Vagina (tissue), 2 donors: Measurements from ENCODE around the gene ATG16L1. TPM values are rescaled to one million over a fixed set of nuclear protein-coding genes. Genes with fewer than 3 reads are reported as not detected.

Experiments
- DNase-seq, 2 donors: peaks; one replicate each; pipeline ENCODE4 v3.0.0-alpha.2; 2017; ENCODE audit errors: extremely low spot score in 2 of 2
- H3K27ac ChIP-seq: fragments of 200-600 bp; sonication (generic); one replicate; pipeline ENCODE4 v1.5.1; 2019
- H3K27me3 ChIP-seq: fragments of 200-600 bp; sonication (generic); one replicate; pipeline ENCODE4 v1.5.1; 2019
- H3K36me3 ChIP-seq, 2 donors: fragments of 200-600 bp; sonication (generic); one replicate each; pipeline ENCODE4 v1.5.1; 2017 to 2019
- H3K4me1 ChIP-seq: fragments of 200-600 bp; sonication (generic); one replicate; pipeline ENCODE4 v1.5.1; 2019
- H3K4me3 ChIP-seq, 2 donors: fragments of 200-600 bp; sonication (generic); 1 replicate in 1 of 2; 2 replicates in 1 of 2; pipeline ENCODE4 v1.5.1; 2016 to 2019
- H3K9me3 ChIP-seq: fragments of 200-600 bp; sonication (generic); one replicate; pipeline ENCODE4 v1.5.1; 2019
- CTCF ChIP-seq, 3 experiments: fragments of 450-650 bp in 2 of 3; fragments of 200-600 bp in 1 of 3; sonication (generic) in 1 of 3; IDR thresholded peaks; one replicate each; pipeline ENCODE4 v1.5.1; 2017 to 2019; ENCODE audit warnings: antibody characterized with exemption in 3 of 3, mild to moderate bottlenecking in 2 of 3, moderate library complexity in 2 of 3
- POLR2A ChIP-seq, 2 donors: fragments of 450-650 bp; IDR thresholded peaks; one replicate each; pipeline ENCODE4 v1.6.1; 2017; ENCODE audit warnings: antibody characterized with exemption in 2 of 2, mild to moderate bottlenecking in 2 of 2, moderate library complexity in 2 of 2
- POLR2AphosphoS5 ChIP-seq, 2 donors: sonication (generic); formaldehyde crosslinking; IDR thresholded peaks; one replicate each; pipeline ENCODE4 v1.9.0; 2017; ENCODE audit warnings: antibody characterized with exemption in 2 of 2, mild to moderate bottlenecking in 2 of 2, low read depth in 1 of 2; ENCODE audit not compliant: insufficient read depth in 1 of 2
- intact Hi-C: fragments of 100-400 bp; cut with DNase I; formaldehyde crosslinking; loops from one replicate; pipeline ENCODE4 v1.15.1; 2023
- total RNA-seq: library from RNA; depleted of rRNA; stranded (reverse); fragments of >200 nt; gene quantifications from one replicate; pipeline ENCODE4 v1.2.3, GENCODE V29; 2016

Gene ATG16L1
- total RNA-seq, 1 donor from 2014 or later, result 29.2 TPM

- no peaks in the 10 kb centered on the region for H3K4me1 ChIP-seq
- DNase-seq, result no peak
- H3K36me3 ChIP-seq, result peaks cover 7 to 71% of the 10 kb centered on the region in 2 donors
- no peaks in the 10 kb centered on the region for H3K9me3 ChIP-seq
- TF ChIP-seq POLR2A (IDR thresholded peaks at IDR 0.05) (no peak), CTCF (IDR thresholded peaks at IDR 0.05) (no peak), POLR2AphosphoS5 (IDR thresholded peaks at IDR 0.05; ENCODE audit: insufficient read depth in 1 of 2, low read depth in 1 of 2) (no peak)
- no peaks in the 10 kb centered on the region for H3K27me3 ChIP-seq
- no peak overlapping the region for H3K4me3 ChIP-seq
- H3K27ac ChIP-seq, result no peak overlapping the region
- intact Hi-C loops, result no loop called here
Measured at GRCh38 chr2:233265899-233266431, 14.5 kb downstream of the ATG16L1 start.

GRCh38 chr2:233266481-233266880 lies 15.0 kb downstream of the ATG16L1 start:
- no peak for DNase-seq
- Histone ChIP-seq H3K9me3 (no peaks in the 10 kb centered on the region), H3K36me3 (peaks cover 7 to 75% of the 10 kb centered on the region in 2 donors), H3K4me3 (no peak overlapping the region), H3K27ac (no peak overlapping the region), H3K4me1 (no peaks in the 10 kb centered on the region), H3K27me3 (no peaks in the 10 kb centered on the region)
- intact Hi-C loops, result no loop called here
- TF ChIP-seq POLR2A (IDR thresholded peaks at IDR 0.05) (no peak), CTCF (IDR thresholded peaks at IDR 0.05) (no peak), POLR2AphosphoS5 (IDR thresholded peaks at IDR 0.05; ENCODE audit: insufficient read depth in 1 of 2, low read depth in 1 of 2) (no peak)

GRCh38 chr2:233267516-233268245 lies 16.2 kb downstream of the ATG16L1 start:
- Histone ChIP-seq H3K36me3 (peaks cover 7 to 77% of the 10 kb centered on the region in 2 donors), H3K4me3 (no peak overlapping the region), H3K27ac (no peak overlapping the region), H3K9me3 (no peaks in the 10 kb centered on the region), H3K4me1 (no peaks in the 10 kb centered on the region), H3K27me3 (no peaks in the 10 kb centered on the region)
- intact Hi-C loops, result no loop called here
- no peak for DNase-seq
- TF ChIP-seq POLR2A (IDR thresholded peaks at IDR 0.05) (no peak), CTCF (IDR thresholded peaks at IDR 0.05) (no peak), POLR2AphosphoS5 (IDR thresholded peaks at IDR 0.05; ENCODE audit: insufficient read depth in 1 of 2, low read depth in 1 of 2) (peak in 1 of 2 donors; percentile 74)

- intact Hi-C loops, result no loop called here
- Histone ChIP-seq H3K36me3 (peaks cover under 1 to 79% of the 10 kb centered on the region in 2 donors), H3K27ac (peak overlapping the region; percentile 29)
Measured at GRCh38 chr2:233270366-233270765, 18.9 kb downstream of the ATG16L1 start.

More at GRCh38 chr2:233270366-233270765, 18.9 kb downstream of the ATG16L1 start:
- no peaks in the 10 kb centered on the region for H3K27me3 ChIP-seq
- H3K9me3 ChIP-seq, result no peaks in the 10 kb centered on the region
- no peaks in the 10 kb centered on the region for H3K4me1 ChIP-seq
- TF ChIP-seq POLR2A (IDR thresholded peaks at IDR 0.05) (no peak), CTCF (IDR thresholded peaks at IDR 0.05) (no peak)
- DNase-seq, result no peak
- H3K4me3 ChIP-seq, result no peak overlapping the region
